Neural progenitor cell (in vitro differentiated cells): ENCODE data around the gene ERLEC1. TPM values are rescaled to one million over a fixed set of nuclear protein-coding genes. Genes with fewer than 3 reads are reported as not detected.
"Not testable (repeated sequence)": the region's sequence is repeated elsewhere in the genome, so short reads cannot be mapped to it uniquely, and the experiment has no call there.

ENCODE experiments used
- DNase-seq: peaks from one replicate; pipeline ENCODE4 v3.0.0-alpha.2; 2016; ENCODE audit warnings: low spot score
- H2AFZ ChIP-seq: fragments of 200-600 bp; sonication (generic); replicated peaks from 2 replicates; pipeline ENCODE4 v1.6.1; 2016; ENCODE audit warnings: antibody characterized with exemption
- H3F3A ChIP-seq: fragments of 200-600 bp; sonication (generic); 2 replicates; pipeline ENCODE4 v1.6.1; 2016; ENCODE audit warnings: antibody characterized with exemption, low read depth
- H3K27ac ChIP-seq: fragments of 200-600 bp; sonication (generic); 2 replicates; pipeline ENCODE4 v1.5.1; 2016; ENCODE audit warnings: mild to moderate bottlenecking
- H3K27me3 ChIP-seq: fragments of 200-600 bp; sonication (generic); 2 replicates; pipeline ENCODE4 v1.6.1; 2016; ENCODE audit warnings: mild to moderate bottlenecking, moderate library complexity
- H3K36me3 ChIP-seq: fragments of 200-600 bp; sonication (generic); 2 replicates; pipeline ENCODE4 v1.5.1; 2016
- H3K4me1 ChIP-seq: fragments of 200-600 bp; sonication (generic); 2 replicates; pipeline ENCODE4 v1.6.1; 2016; ENCODE audit warnings: mixed run types
- H3K4me2 ChIP-seq: fragments of 200-600 bp; sonication (generic); 2 replicates; pipeline ENCODE4 v1.6.1; 2016
- H3K4me3 ChIP-seq: fragments of 200-600 bp; sonication (generic); 2 replicates; pipeline ENCODE4 v1.5.1; 2016
- H3K79me2 ChIP-seq: fragments of 200-600 bp; sonication (generic); 2 replicates; pipeline ENCODE4 v1.6.1; 2016; ENCODE audit warnings: low read depth
- H3K9ac ChIP-seq: fragments of 200-600 bp; sonication (generic); 2 replicates; pipeline ENCODE4 v1.6.1; 2016
- H3K9me3 ChIP-seq: fragments of 200-600 bp; sonication (generic); 2 replicates; pipeline ENCODE4 v1.5.1; 2016; ENCODE audit warnings: low read depth
- H4K20me1 ChIP-seq: fragments of 200-600 bp; sonication (generic); 2 replicates; pipeline ENCODE4 v1.6.1; 2016; ENCODE audit warnings: low read depth
- H3K27ac Mint-ChIP-seq: 3 replicates; pipeline ENCODE4 v1.8.0; 2021; ENCODE audit warnings: mixed read lengths
- H3K27me3 Mint-ChIP-seq: 2 replicates; pipeline ENCODE4 v1.8.0; 2022; ENCODE audit warnings: low read depth, mild to moderate bottlenecking, inconsistent platforms, moderate library complexity, mixed read lengths; ENCODE audit not compliant: insufficient read depth
- H3K36me3 Mint-ChIP-seq: 3 replicates; pipeline ENCODE4 v1.8.0; 2021; ENCODE audit warnings: mixed read lengths
- H3K4me1 Mint-ChIP-seq: 3 replicates; pipeline ENCODE4 v1.8.0; 2021; ENCODE audit warnings: mixed read lengths
- H3K4me3 Mint-ChIP-seq: 3 replicates; pipeline ENCODE4 v1.8.0; 2021; ENCODE audit warnings: mild to moderate bottlenecking, moderate library complexity, mixed read lengths
- H3K9me3 Mint-ChIP-seq: 3 replicates; pipeline ENCODE4 v1.8.0; 2020; ENCODE audit warnings: mixed read lengths
- EZH2 ChIP-seq: fragments of 200-600 bp; sonication (generic); IDR thresholded peaks from 2 replicates; pipeline ENCODE4 v1.6.1; 2017; ENCODE audit warnings: antibody characterized with exemption, mild to moderate bottlenecking, moderate library complexity
- EZH2phosphoT487 ChIP-seq: fragments of 200-600 bp; sonication (generic); IDR thresholded peaks from 2 replicates; pipeline ENCODE4 v1.6.1; 2017; ENCODE audit warnings: antibody characterized with exemption
- total RNA-seq: library from RNA; depleted of rRNA; stranded (reverse); fragments of >200 nt; gene quantifications from 2 replicates; pipeline ENCODE4 v1.2.3, GENCODE V29; 2015; ENCODE audit warnings: low replicate concordance
- TF ChIP-seq, protein P1 (sequence below): fragments of 200-600 bp; sonication (generic); IDR thresholded peaks from 2 replicates; pipeline ENCODE4 v1.5.1; 2017; ENCODE audit warnings: antibody characterized with exemption, mild to moderate bottlenecking

Gene ERLEC1
- total RNA-seq, 1 donor from 2014 or later = 43.4 TPM

DNA sequence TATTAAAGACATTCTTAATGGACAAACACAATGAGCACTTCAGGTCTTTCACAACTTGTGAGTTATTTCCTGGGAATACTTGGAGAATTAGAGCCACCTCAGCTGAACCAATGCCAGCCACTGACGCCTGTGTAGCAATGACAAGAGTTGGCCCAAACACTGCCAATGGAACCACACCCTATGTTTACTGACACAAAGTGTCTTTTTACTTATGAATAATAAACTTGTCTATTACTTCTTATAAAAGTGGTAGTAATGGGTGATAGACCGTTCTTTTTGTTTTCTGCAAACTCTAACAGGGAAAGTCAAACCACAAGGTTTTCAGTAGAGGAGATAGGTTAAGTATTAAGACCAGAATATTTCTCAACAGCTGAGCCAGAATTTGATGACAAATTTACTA is 31.7 kb upstream of the ERLEC1 start:
- Histone ChIP-seq H3K9me3 (no peaks in the 10 kb centered on the region), H4K20me1 (no peaks in the 10 kb centered on the region), H3K4me2 (no peak overlapping the region), H3K36me3 (no peaks in the 10 kb centered on the region), H3F3A (no peaks in the 10 kb centered on the region), H3K9ac (no peak overlapping the region), H3K4me1 (peaks cover 7% of the 10 kb centered on the region), H3K79me2 (no peaks in the 10 kb centered on the region), H3K4me3 (no peak overlapping the region), H2AFZ (no peak overlapping the region), H3K27ac (no peak overlapping the region), H3K27me3 (no peaks in the 10 kb centered on the region)
- TF ChIP-seq, protein P1, sequence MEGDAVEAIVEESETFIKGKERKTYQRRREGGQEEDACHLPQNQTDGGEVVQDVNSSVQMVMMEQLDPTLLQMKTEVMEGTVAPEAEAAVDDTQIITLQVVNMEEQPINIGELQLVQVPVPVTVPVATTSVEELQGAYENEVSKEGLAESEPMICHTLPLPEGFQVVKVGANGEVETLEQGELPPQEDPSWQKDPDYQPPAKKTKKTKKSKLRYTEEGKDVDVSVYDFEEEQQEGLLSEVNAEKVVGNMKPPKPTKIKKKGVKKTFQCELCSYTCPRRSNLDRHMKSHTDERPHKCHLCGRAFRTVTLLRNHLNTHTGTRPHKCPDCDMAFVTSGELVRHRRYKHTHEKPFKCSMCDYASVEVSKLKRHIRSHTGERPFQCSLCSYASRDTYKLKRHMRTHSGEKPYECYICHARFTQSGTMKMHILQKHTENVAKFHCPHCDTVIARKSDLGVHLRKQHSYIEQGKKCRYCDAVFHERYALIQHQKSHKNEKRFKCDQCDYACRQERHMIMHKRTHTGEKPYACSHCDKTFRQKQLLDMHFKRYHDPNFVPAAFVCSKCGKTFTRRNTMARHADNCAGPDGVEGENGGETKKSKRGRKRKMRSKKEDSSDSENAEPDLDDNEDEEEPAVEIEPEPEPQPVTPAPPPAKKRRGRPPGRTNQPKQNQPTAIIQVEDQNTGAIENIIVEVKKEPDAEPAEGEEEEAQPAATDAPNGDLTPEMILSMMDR = no peak
- no peak for TF ChIP-seq EZH2
- DNase-seq = no peak
- H3K36me3 Mint-ChIP-seq = peaks cover 25% of the 10 kb centered on the region
- no peak overlapping the region for H3K4me3 Mint-ChIP-seq
- H3K4me1 Mint-ChIP-seq = no peaks in the 10 kb centered on the region
- no peaks in the 10 kb centered on the region for H3K9me3 Mint-ChIP-seq
- H3K27ac Mint-ChIP-seq = no peak overlapping the region
- H3K27me3 Mint-ChIP-seq = no peaks in the 10 kb centered on the region

GRCh38 chr2:53756644-53757043 is 30.2 kb upstream of the ERLEC1 start:
- no peaks in the 10 kb centered on the region for H4K20me1 ChIP-seq
- no peaks in the 10 kb centered on the region for H3K79me2 ChIP-seq
- Mint-ChIP-seq H3K27me3 (no peaks in the 10 kb centered on the region), H3K9me3 (no peaks in the 10 kb centered on the region), H3K27ac (no peak overlapping the region), H3K4me3 (no peak overlapping the region), H3K4me1 (no peaks in the 10 kb centered on the region), H3K36me3 (peaks cover 27% of the 10 kb centered on the region)
- no peak overlapping the region for H3K4me3 ChIP-seq
- DNase-seq = no peak
- no peak overlapping the region for H3K9ac ChIP-seq
- no peak overlapping the region for H2AFZ ChIP-seq
- no peak overlapping the region for H3K27ac ChIP-seq
- no peaks in the 10 kb centered on the region for H3K36me3 ChIP-seq
- H3K27me3 ChIP-seq = no peaks in the 10 kb centered on the region
- TF ChIP-seq EZH2 (no peak), EZH2phosphoT487 (no peak)
- TF ChIP-seq, protein P1 = no peak
- H3F3A ChIP-seq = no peaks in the 10 kb centered on the region
- peaks cover 7% of the 10 kb centered on the region for H3K4me1 ChIP-seq
- no peaks in the 10 kb centered on the region for H3K9me3 ChIP-seq
- no peak overlapping the region for H3K4me2 ChIP-seq

DNA sequence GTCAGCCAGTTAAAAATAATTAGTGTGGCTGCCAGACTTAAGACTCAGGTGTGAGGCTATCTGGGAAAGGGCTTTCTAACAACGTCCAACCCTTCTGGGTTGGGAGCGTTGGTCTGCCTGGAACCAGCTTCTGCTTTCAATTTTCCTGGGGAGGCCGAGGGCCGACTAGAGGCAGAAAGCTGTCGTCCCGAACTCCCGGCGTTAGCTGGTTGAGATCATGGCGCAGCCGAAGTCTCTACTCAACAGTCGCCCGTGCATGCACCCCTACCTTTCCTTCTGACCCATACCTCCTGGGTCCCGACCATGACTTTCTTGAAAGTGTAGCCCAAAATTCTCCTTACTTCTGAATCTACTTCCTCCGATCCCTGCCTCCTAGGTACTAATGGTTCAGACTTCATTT is 29.6 kb upstream of the ERLEC1 start:
- not testable (repeated sequence) for H3K4me1 Mint-ChIP-seq

DNA sequence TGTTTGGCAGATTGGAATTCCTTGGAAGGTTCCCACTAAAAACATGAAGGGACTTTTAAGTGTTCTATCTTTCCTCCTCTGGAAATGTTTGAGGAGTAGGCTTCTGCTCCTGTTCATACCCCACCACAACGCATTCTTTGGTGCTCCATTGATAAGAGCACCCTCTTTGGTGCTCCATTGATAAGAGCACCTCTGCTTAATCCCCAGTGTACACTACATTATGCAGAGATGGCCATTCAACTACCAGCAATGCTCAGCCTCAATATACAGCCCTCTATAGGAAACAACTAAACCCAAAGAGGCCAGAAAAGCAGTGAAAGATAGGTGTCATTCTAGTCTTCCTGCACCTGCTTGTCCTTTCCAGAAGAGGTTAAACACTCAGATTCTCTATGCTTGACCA is 21.1 kb upstream of the ERLEC1 start:
- no peak for TF ChIP-seq EZH2
- TF ChIP-seq, protein P1 = no peak
- TF ChIP-seq EZH2phosphoT487 = no peak
- no peak overlapping the region for H2AFZ ChIP-seq
- peaks cover 18% of the 10 kb centered on the region for H3F3A ChIP-seq
- no peaks in the 10 kb centered on the region for H3K27me3 ChIP-seq
- H4K20me1 ChIP-seq = peaks cover 39% of the 10 kb centered on the region
- peaks cover 53% of the 10 kb centered on the region for H3K79me2 ChIP-seq
- no peak overlapping the region for H3K9ac ChIP-seq
- no peaks in the 10 kb centered on the region for H3K9me3 ChIP-seq
- peaks cover 22% of the 10 kb centered on the region for H3K36me3 Mint-ChIP-seq
- peaks cover 10% of the 10 kb centered on the region for H3K4me1 ChIP-seq
- H3K4me3 ChIP-seq = no peak overlapping the region
- no peak overlapping the region for H3K4me2 ChIP-seq
- H3K27ac ChIP-seq = no peak overlapping the region
- peaks cover 12% of the 10 kb centered on the region for H3K4me1 Mint-ChIP-seq
- no peak for DNase-seq
- H3K9me3 Mint-ChIP-seq = no peaks in the 10 kb centered on the region
- no peak overlapping the region for H3K4me3 Mint-ChIP-seq
- H3K36me3 ChIP-seq = no peaks in the 10 kb centered on the region
- no peak overlapping the region for H3K27ac Mint-ChIP-seq
- no peaks in the 10 kb centered on the region for H3K27me3 Mint-ChIP-seq

More for the DNA sequence above, 29.6 kb upstream of the ERLEC1 start:
- not testable (repeated sequence) for H3F3A ChIP-seq, H3K4me3 Mint-ChIP-seq, H3K9me3 Mint-ChIP-seq, H4K20me1 ChIP-seq, H3K9me3 ChIP-seq, H3K4me3 ChIP-seq, H3K27ac Mint-ChIP-seq, H3K27me3 ChIP-seq, DNase-seq, H3K27me3 Mint-ChIP-seq, H3K9ac ChIP-seq, H3K36me3 ChIP-seq, H3K79me2 ChIP-seq, H3K4me1 ChIP-seq, H3K27ac ChIP-seq, H3K4me2 ChIP-seq, H2AFZ ChIP-seq
- H3K36me3 Mint-ChIP-seq = peaks cover 31% of the 10 kb centered on the region
